D721Med (cell line): ENCODE measurements around the gene TMEM174.
"Not testable (repeated sequence)": the region's sequence is repeated elsewhere in the genome, so short reads cannot be mapped to it uniquely, and the experiment has no call there.

ENCODE experiments used
- DNase-seq: peaks from one replicate; pipeline ENCODE4 v3.0.0; 2011; ENCODE audit warnings: low spot score; ENCODE audit not compliant: insufficient read length
- FAIRE-seq: peaks from 2 replicates; lab custom pipeline; 2011; peaks lifted over from hg19 to GRCh38; lab: Jason Lieb, UNC
- CTCF ChIP-seq: IDR thresholded peaks from 2 replicates; pipeline ENCODE4 v1.5.1; 2012; ENCODE audit warnings: mild to moderate bottlenecking, control low read depth; ENCODE audit not compliant: insufficient read depth; ENCODE audit errors: missing control alignments

TMEM174 gene

GRCh38 chr5:73204332-73204731 is 31.3 kb downstream of the TMEM174 start:
- TF ChIP-seq CTCF = no peak
- DNase-seq (no peak), FAIRE-seq (no peak)

- no peak for TF ChIP-seq CTCF
- DNase-seq = no peak
- no peak for FAIRE-seq
These were observed 31.7 kb downstream of the TMEM174 start for GRCh38 chr5:73204733-73205132.

- no peak for FAIRE-seq
- DNase-seq = no peak
- no peak for TF ChIP-seq CTCF
These were observed 32.3 kb downstream of the TMEM174 start for GRCh38 chr5:73205305-73205704.

- FAIRE-seq, DNase-seq: not testable (repeated sequence)
These were observed 34.2 kb downstream of the TMEM174 start for GRCh38 chr5:73207239-73207638.

GRCh38 chr5:73209075-73209474 is 36.1 kb downstream of the TMEM174 start:
- DNase-seq, FAIRE-seq: not testable (repeated sequence)

GRCh38 chr5:73212693-73213092 is 39.7 kb downstream of the TMEM174 start:
- DNase-seq, FAIRE-seq: not testable (repeated sequence)

GRCh38 chr5:73213566-73213998 is 40.6 kb downstream of the TMEM174 start:
- FAIRE-seq = no peak
- DNase-seq = no peak
- TF ChIP-seq CTCF = no peak

GRCh38 chr5:73214306-73214705 is 41.3 kb downstream of the TMEM174 start:
- DNase-seq (no peak), FAIRE-seq (no peak)
- no peak for TF ChIP-seq CTCF

GRCh38 chr5:73214996-73215395 is 42.0 kb downstream of the TMEM174 start:
- no peak for DNase-seq
- TF ChIP-seq CTCF = no peak
- FAIRE-seq = no peak
